Limb (tissue), 2 donors: ENCODE results near the gene EXOC2.

Experiments used
- DNase-seq, 2 donors: peaks; one replicate each; pipeline ENCODE4 v3.0.0-alpha.2; 2016; ENCODE audit errors: extremely low spot score in 2 of 2

EXOC2 gene

GRCh38 chr6:470051-470900 is 222.7 kb downstream of the EXOC2 start:
- no peak for DNase-seq

- DNase-seq, result no peak
These were observed 225.3 kb downstream of the EXOC2 start for GRCh38 chr6:467671-468082.

- DNase-seq, result no peak
These were observed 225.8 kb downstream of the EXOC2 start for GRCh38 chr6:467111-467510.

GRCh38 chr6:466564-466963 is 226.4 kb downstream of the EXOC2 start:
- DNase-seq, result no peak

- DNase-seq, result no peak
These were observed 227.2 kb downstream of the EXOC2 start for GRCh38 chr6:465531-466348.

GRCh38 chr6:456887-457286 is 236.1 kb downstream of the EXOC2 start:
- no peak for DNase-seq

GRCh38 chr6:456358-456867 is 236.5 kb downstream of the EXOC2 start:
- DNase-seq, result no peak

GRCh38 chr6:455835-456234 is 237.1 kb downstream of the EXOC2 start:
- no peak for DNase-seq

- no peak for DNase-seq
These were observed 237.8 kb downstream of the EXOC2 start for GRCh38 chr6:455006-455585.

- DNase-seq, result no peak
These were observed 238.6 kb downstream of the EXOC2 start for GRCh38 chr6:454148-454991.

GRCh38 chr6:453152-453551 is 239.8 kb downstream of the EXOC2 start:
- DNase-seq, result peak; percentile 7 to 61

- DNase-seq, result no peak
These were observed 240.5 kb downstream of the EXOC2 start for GRCh38 chr6:452301-453067.

GRCh38 chr6:451847-452246 is 241.1 kb downstream of the EXOC2 start:
- no peak for DNase-seq

GRCh38 chr6:451336-451735 is 241.6 kb downstream of the EXOC2 start:
- no peak for DNase-seq

- DNase-seq, result no peak
These were observed 243.2 kb downstream of the EXOC2 start for GRCh38 chr6:449486-450419.

GRCh38 chr6:449057-449430 is 243.9 kb downstream of the EXOC2 start:
- DNase-seq, result no peak

GRCh38 chr6:448296-449056 is 244.5 kb downstream of the EXOC2 start:
- DNase-seq, result no peak

- no peak for DNase-seq
These were observed 245.4 kb downstream of the EXOC2 start for GRCh38 chr6:447381-448165.
